Activated B cell treated with CpG ODN at 0.5 μM for 24 hours (primary cell): Measurements from ENCODE around the gene MMP20. TPM values are rescaled to one million over a fixed set of nuclear protein-coding genes. Genes with fewer than 3 reads are reported as not detected.

Experiments used
- ATAC-seq: fragments of 200-7000 bp; cut with Tn5 transposase; one replicate; pipeline ENCODE4 v1.10.0; 2021; ENCODE audit warnings: low read depth, mild to moderate bottlenecking, moderate library complexity
- CTCF ChIA-PET: fragments of 350-600 bp; sonication (Branson Sonifier 250); formaldehyde crosslinking; loops from one replicate; lab custom pipeline; 2021; ENCODE audit warnings: antibody characterized with exemption; lab: Charles Lee
- POLR2A ChIA-PET: fragments of 350-600 bp; sonication (Branson Sonifier 250); formaldehyde crosslinking; loops from one replicate; lab custom pipeline; 2021; ENCODE audit warnings: antibody characterized with exemption; lab: Charles Lee
- DNase-seq: peaks from one replicate; pipeline ENCODE4 v3.0.0; 2022
- H3K27ac Mint-ChIP-seq: one replicate; pipeline ENCODE4 v1.8.0; 2020; ENCODE audit warnings: mixed read lengths
- H3K27me3 Mint-ChIP-seq: one replicate; pipeline ENCODE4 v1.8.0; 2021; ENCODE audit warnings: mixed read lengths
- H3K36me3 Mint-ChIP-seq: one replicate; pipeline ENCODE4 v1.8.0; 2021; ENCODE audit warnings: low read depth, mixed read lengths
- H3K4me1 Mint-ChIP-seq: one replicate; pipeline ENCODE4 v1.8.0; 2021; ENCODE audit warnings: mixed read lengths
- H3K4me3 Mint-ChIP-seq: one replicate; pipeline ENCODE4 v1.8.0; 2020; ENCODE audit warnings: mild to moderate bottlenecking, mixed read lengths
- H3K9me3 Mint-ChIP-seq: one replicate; pipeline ENCODE4 v1.8.0; 2020; ENCODE audit warnings: mixed read lengths
- CTCF ChIP-seq: fragments of 200-600 bp; IDR thresholded peaks from one replicate; pipeline ENCODE4 v1.8.0; 2022; ENCODE audit warnings: antibody characterized with exemption, mild to moderate bottlenecking
- intact Hi-C: fragments of 100-400 bp; cut with micrococcal nuclease; formaldehyde crosslinking; loops from one replicate; pipeline ENCODE4 v1.15.1; 2024
- total RNA-seq: library from RNA; stranded (reverse); gene quantifications from 2 replicates; pipeline ENCODE4 v1.2.3, GENCODE V29; 2022

MMP20 gene
- total RNA-seq, 1 donor from 2014 or later, result not detected

- Mint-ChIP-seq H3K36me3 (no peaks in the 10 kb centered on the region), H3K27me3 (no peaks in the 10 kb centered on the region), H3K4me3 (no peak overlapping the region), H3K9me3 (no peaks in the 10 kb centered on the region), H3K4me1 (peaks cover 42% of the 10 kb centered on the region), H3K27ac (no peak overlapping the region)
- ChIA-PET POLR2A (interaction anchor here (0.6 to 0.8 kb wide), 2 partner anchors 31 to 230 kb away, joined by 3 to 9 read pairs; partner anchors contain the start of gene BIRC2), CTCF (interaction anchor here (1.2 kb wide), 1 partner anchor 82 kb away, joined by 3 read pairs; no protein-coding TSS in a partner anchor)
- DNase-seq, result no peak
- intact Hi-C loops, result loop anchor here (2.0 kb wide), 2 partner anchors 14 to 16 kb away; no protein-coding TSS in a partner anchor
- no peak for TF ChIP-seq CTCF
- ATAC-seq, result no peak
Observed at GRCh38 chr11:102577182-102577581, 48.0 kb downstream of the MMP20 start.

GRCh38 chr11:102576350-102576749 is 48.8 kb downstream of the MMP20 start:
- Mint-ChIP-seq H3K4me1 (peaks cover 38% of the 10 kb centered on the region), H3K36me3 (no peaks in the 10 kb centered on the region), H3K4me3 (no peak overlapping the region), H3K27me3 (no peaks in the 10 kb centered on the region), H3K9me3 (no peaks in the 10 kb centered on the region), H3K27ac (no peak overlapping the region)
- ATAC-seq, result no peak
- POLR2A ChIA-PET, result interaction anchor here (0.6 kb wide), 1 partner anchor 229 kb away, joined by 9 read pairs; the partner anchor contains the start of gene BIRC2
- TF ChIP-seq CTCF, result no peak
- no peak for DNase-seq
- intact Hi-C loops, result loop anchor here (2.0 kb wide), 2 partner anchors 14 to 16 kb away; no protein-coding TSS in a partner anchor
- CTCF ChIA-PET, result no interaction called here

DNA sequence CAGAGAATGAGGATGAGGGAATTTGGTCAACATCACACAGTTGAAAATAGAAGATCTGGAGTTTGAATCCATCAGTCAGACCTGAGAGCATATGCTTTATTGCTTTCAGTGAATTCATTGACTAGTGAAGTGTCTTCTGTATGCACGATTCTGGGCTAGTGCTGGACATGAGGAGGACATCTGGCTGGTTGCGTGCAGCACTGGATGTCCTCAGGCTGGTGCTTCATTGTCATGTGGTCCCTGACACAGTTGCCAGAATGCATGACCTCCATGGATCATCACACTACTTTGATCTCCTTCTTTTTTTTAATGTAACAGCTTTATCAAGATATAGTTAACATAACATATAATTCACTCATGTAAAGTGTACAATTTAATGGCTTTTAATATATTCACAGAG is 50.1 kb downstream of the MMP20 start:
- ATAC-seq (no peak), DNase-seq (no peak)
- Mint-ChIP-seq H3K4me1 (peaks cover 26% of the 10 kb centered on the region), H3K4me3 (no peak overlapping the region), H3K27me3 (no peaks in the 10 kb centered on the region), H3K36me3 (no peaks in the 10 kb centered on the region), H3K9me3 (no peaks in the 10 kb centered on the region), H3K27ac (no peak overlapping the region)
- intact Hi-C loops, result loop anchor here (1.0 kb wide), 1 partner anchor 8 kb away; no protein-coding TSS in a partner anchor
- POLR2A ChIA-PET, result interaction anchor here (1.2 kb wide), 1 partner anchor 251 kb away, joined by 3 read pairs; no protein-coding TSS in a partner anchor
- CTCF ChIA-PET, result no interaction called here
- TF ChIP-seq CTCF, result no peak

- ChIA-PET POLR2A (interaction anchor here (1.2 kb wide), 1 partner anchor 249 kb away, joined by 3 read pairs; no protein-coding TSS in a partner anchor), CTCF (no interaction called here)
- H3K9me3 Mint-ChIP-seq, result peaks cover 5% of the 10 kb centered on the region
- DNase-seq (no peak), ATAC-seq (no peak)
- H3K4me3 Mint-ChIP-seq, result no peak overlapping the region
- H3K27me3 Mint-ChIP-seq, result no peaks in the 10 kb centered on the region
- TF ChIP-seq CTCF, result no peak
- no peak overlapping the region for H3K27ac Mint-ChIP-seq
- H3K4me1 Mint-ChIP-seq, result peaks cover 26% of the 10 kb centered on the region
- intact Hi-C loops, result no loop called here
- H3K36me3 Mint-ChIP-seq, result peaks cover 3% of the 10 kb centered on the region
Observed at GRCh38 chr11:102573851-102574250, 51.3 kb downstream of the MMP20 start.

- peaks cover 3% of the 10 kb centered on the region for H3K36me3 Mint-ChIP-seq
- no peak overlapping the region for H3K4me3 Mint-ChIP-seq
- ChIA-PET CTCF (no interaction called here), POLR2A (no interaction called here)
- intact Hi-C loops, result no loop called here
- no peaks in the 10 kb centered on the region for H3K27me3 Mint-ChIP-seq
- no peak for TF ChIP-seq CTCF
- H3K4me1 Mint-ChIP-seq, result peaks cover 24% of the 10 kb centered on the region
- no peak for ATAC-seq
- H3K9me3 Mint-ChIP-seq, result peaks cover 11% of the 10 kb centered on the region
- no peak overlapping the region for H3K27ac Mint-ChIP-seq
- DNase-seq, result no peak
Observed at GRCh38 chr11:102572554-102573220, 52.4 kb downstream of the MMP20 start.
